Measurements from ENCODE around the gene PODXL.

DNA sequence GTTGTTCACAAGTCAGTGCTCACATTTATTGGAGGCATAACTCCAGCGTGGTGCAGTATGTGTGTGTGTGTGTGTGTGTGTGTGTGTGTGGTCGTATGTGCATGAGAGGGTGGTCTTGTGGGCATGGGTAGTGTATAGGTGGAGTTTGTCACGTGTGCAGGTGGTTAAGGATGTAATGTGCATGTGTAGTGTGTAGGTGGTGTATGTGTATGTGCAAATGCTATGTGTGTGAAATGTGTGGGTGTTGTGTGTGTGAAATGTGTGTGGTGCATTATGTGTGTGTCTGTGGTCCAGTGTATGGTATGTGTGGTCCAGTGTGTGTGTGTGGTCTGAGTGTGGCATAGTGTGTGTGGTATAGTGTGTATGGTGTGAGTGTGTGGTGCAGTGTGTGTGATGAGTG is 30.3 kb upstream of the PODXL start:
- TF ChIP-seq, protein P1, sequence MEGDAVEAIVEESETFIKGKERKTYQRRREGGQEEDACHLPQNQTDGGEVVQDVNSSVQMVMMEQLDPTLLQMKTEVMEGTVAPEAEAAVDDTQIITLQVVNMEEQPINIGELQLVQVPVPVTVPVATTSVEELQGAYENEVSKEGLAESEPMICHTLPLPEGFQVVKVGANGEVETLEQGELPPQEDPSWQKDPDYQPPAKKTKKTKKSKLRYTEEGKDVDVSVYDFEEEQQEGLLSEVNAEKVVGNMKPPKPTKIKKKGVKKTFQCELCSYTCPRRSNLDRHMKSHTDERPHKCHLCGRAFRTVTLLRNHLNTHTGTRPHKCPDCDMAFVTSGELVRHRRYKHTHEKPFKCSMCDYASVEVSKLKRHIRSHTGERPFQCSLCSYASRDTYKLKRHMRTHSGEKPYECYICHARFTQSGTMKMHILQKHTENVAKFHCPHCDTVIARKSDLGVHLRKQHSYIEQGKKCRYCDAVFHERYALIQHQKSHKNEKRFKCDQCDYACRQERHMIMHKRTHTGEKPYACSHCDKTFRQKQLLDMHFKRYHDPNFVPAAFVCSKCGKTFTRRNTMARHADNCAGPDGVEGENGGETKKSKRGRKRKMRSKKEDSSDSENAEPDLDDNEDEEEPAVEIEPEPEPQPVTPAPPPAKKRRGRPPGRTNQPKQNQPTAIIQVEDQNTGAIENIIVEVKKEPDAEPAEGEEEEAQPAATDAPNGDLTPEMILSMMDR (IDR thresholded peaks at IDR 0.05; ENCODE audit: low read length): no peak
- no peak for TF ChIP-seq EZH2 (IDR thresholded peaks at IDR 0.05; ENCODE audit: borderline replicate concordance, low read length)
